Mucosa of descending colon (tissue), 3 donors: Measurements from ENCODE around the gene SLC26A5. TPM values are rescaled to one million over a fixed set of nuclear protein-coding genes. Genes with fewer than 3 reads are reported as not detected.
"Not testable (repeated sequence)": the region's sequence is repeated elsewhere in the genome, so short reads cannot be mapped to it uniquely, and the experiment has no call there.

Experiments
- ATAC-seq: fragments of 200-7000 bp; cut with Tn5 transposase; one replicate; pipeline ENCODE4 v1.9.1; 2020; ENCODE audit warnings: mild to moderate bottlenecking, moderate library complexity
- DNase-seq, 3 donors: peaks; one replicate each; pipeline ENCODE4 v3.0.0-alpha.2; 2020
- H3K36me3 ChIP-seq: fragments of 200-600 bp; one replicate; pipeline ENCODE4 v1.8.0; 2021; ENCODE audit warnings: low read depth, mild to moderate bottlenecking
- H3K4me1 ChIP-seq: fragments of 200-600 bp; one replicate; pipeline ENCODE4 v1.8.0; 2021; ENCODE audit warnings: low read depth, mild to moderate bottlenecking
- H3K4me3 ChIP-seq: fragments of 200-600 bp; one replicate; pipeline ENCODE4 v1.8.0; 2021; ENCODE audit warnings: mild to moderate bottlenecking
- H3K9me3 ChIP-seq: fragments of 200-600 bp; one replicate; pipeline ENCODE4 v1.8.0; 2021; ENCODE audit warnings: mild to moderate bottlenecking
- CTCF ChIP-seq: fragments of 200-600 bp; IDR thresholded peaks from one replicate; pipeline ENCODE4 v1.8.0; 2022; ENCODE audit warnings: antibody characterized with exemption, mild to moderate bottlenecking
- intact Hi-C, 2 donors: fragments of 100-400 bp; cut with DNase I in 1 of 2; cut with micrococcal nuclease in 1 of 2; formaldehyde crosslinking; loops; one replicate each; pipeline versions ENCODE4 v1.11.0 to v1.11.1; 2022; cut with DNase I, micrococcal nuclease
- long read RNA-seq, 2 donors: library from polyadenylated mRNA; unstranded; transcript quantifications; one replicate each; pipeline ENCODE4 v2.0.0, GENCODE V29; 2019 to 2021
- total RNA-seq, 3 donors: library from RNA; stranded (reverse); fragmentation: NEBNext Ultra II Directional in 2 of 3; extraction: Animal tissue kit (Norgen Biotek cat#: 25700) in 2 of 3; gene quantifications; one replicate each; pipeline versions ENCODE4 v1.2.1 to v1.2.4, GENCODE V29; 2021 to 2023
- donor health status: DM: no; HTN: no; CAD: no; lungs with moderate emphysema.
- donor health status: DM: no; HTN: no; CAD: no.
- donor health status: DM: no; HTN: yes; CAD: no.

Gene SLC26A5, protein sequence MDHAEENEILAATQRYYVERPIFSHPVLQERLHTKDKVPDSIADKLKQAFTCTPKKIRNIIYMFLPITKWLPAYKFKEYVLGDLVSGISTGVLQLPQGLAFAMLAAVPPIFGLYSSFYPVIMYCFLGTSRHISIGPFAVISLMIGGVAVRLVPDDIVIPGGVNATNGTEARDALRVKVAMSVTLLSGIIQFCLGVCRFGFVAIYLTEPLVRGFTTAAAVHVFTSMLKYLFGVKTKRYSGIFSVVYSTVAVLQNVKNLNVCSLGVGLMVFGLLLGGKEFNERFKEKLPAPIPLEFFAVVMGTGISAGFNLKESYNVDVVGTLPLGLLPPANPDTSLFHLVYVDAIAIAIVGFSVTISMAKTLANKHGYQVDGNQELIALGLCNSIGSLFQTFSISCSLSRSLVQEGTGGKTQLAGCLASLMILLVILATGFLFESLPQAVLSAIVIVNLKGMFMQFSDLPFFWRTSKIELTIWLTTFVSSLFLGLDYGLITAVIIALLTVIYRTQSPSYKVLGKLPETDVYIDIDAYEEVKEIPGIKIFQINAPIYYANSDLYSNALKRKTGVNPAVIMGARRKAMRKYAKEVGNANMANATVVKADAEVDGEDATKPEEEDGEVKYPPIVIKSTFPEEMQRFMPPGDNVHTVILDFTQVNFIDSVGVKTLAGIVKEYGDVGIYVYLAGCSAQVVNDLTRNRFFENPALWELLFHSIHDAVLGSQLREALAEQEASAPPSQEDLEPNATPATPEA
- total RNA-seq: under 1 TPM; 0.14 to 0.38 (median 0.19) TPM
- long read RNA-seq, donor 1, partial matches to known transcripts: 0 of 1 reads
- long read RNA-seq, donor 1, other reads (novel, unspliced or antisense): 1 of 1 reads
- long read RNA-seq, donor 2: 0 reads

DNA sequence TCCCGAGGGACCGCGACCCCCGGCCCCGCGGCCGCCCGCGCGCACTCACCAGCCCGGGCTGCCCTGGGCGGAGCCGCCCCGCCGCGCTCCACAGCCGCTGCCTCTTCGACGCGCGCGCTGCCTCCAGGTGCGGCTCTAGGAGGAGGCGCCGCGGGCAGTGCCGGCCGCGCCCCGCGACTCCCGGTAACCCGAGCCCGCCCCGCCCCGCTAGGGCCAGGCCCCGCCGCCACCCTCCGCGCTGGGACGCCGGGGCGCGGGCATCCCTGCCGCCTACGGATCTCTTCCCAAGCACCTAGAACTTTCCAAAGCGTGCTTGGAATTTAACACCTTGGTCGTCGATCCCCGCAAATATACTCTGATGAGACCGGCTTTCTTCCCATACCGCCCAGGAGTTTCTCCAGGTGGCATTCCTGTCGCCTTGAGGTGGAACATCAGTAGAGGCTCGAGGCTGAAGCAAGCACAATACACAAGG lies at the start of gene SLC26A5:
SLC26A5 (minus strand) TSS at position 159 of the 472 bp plus-strand sequence. CDS start 24,693 bp downstream, outside the sequence.
- DNase-seq (peak; percentile 61 to 81 (median 70)), ATAC-seq (peak; percentile 99)
- Histone ChIP-seq H3K4me3 (no peak within 1 kb of the TSS), H3K36me3 (no peaks in the 10 kb centered on the region), H3K4me1 (peaks cover 17% of the 10 kb centered on the region), H3K9me3 (no peaks in the 10 kb centered on the region)
- intact Hi-C loops: no loop called here
- no peak for TF ChIP-seq CTCF

GRCh38 chr7:103487419-103487818 lies 41.4 kb upstream of the SLC26A5 start:
- Histone ChIP-seq H3K9me3 (no peaks in the 10 kb centered on the region), H3K36me3 (no peaks in the 10 kb centered on the region), H3K4me1 (no peaks in the 10 kb centered on the region), H3K4me3 (no peak overlapping the region)
- DNase-seq (peak in 1 of 3 donors; percentile 42), ATAC-seq (peak; percentile 95)
- TF ChIP-seq CTCF: no peak
- intact Hi-C loops: no loop called here

DNA sequence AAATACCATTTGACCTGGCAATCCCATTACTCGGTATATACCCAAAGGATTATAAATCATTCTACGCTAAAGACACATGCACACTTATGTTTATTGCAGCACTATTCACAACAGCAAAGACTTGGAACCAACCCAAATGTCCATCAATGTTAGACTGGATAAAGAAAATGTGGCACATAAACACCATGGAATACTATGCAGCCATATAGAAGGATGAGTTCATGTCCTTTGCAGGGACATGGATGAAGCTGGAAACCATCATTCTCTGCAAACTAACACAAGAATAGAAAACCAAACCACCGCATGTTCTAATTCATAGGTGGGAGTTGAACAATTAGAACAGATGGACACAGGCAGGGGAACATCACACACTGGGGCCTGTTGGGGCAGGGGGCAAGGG lies 40.9 kb upstream of the SLC26A5 start:
- DNase-seq, ATAC-seq, H3K9me3 ChIP-seq, H3K4me3 ChIP-seq, H3K36me3 ChIP-seq, H3K4me1 ChIP-seq, intact Hi-C loops: not testable (repeated sequence)

- Histone ChIP-seq H3K9me3 (no peaks in the 10 kb centered on the region), H3K4me1 (no peaks in the 10 kb centered on the region), H3K4me3 (no peak overlapping the region), H3K36me3 (no peaks in the 10 kb centered on the region)
- no peak for TF ChIP-seq CTCF
- DNase-seq (no peak), ATAC-seq (no peak)
- intact Hi-C loops: no loop called here
These were observed 34.8 kb upstream of the SLC26A5 start for GRCh38 chr7:103480771-103481170.

- DNase-seq (no peak), ATAC-seq (no peak)
- TF ChIP-seq CTCF: no peak
- H3K4me1 ChIP-seq: no peaks in the 10 kb centered on the region
- no peak overlapping the region for H3K4me3 ChIP-seq
- no peaks in the 10 kb centered on the region for H3K36me3 ChIP-seq
- H3K9me3 ChIP-seq: no peaks in the 10 kb centered on the region
- intact Hi-C loops: no loop called here
These were observed 28.9 kb upstream of the SLC26A5 start for GRCh38 chr7:103474956-103475355.
